GM18505 (cell line): ENCODE measurements around the gene CTSE.
"Not testable (repeated sequence)": the region's sequence is repeated elsewhere in the genome, so short reads cannot be mapped to it uniquely, and the experiment has no call there.

ENCODE experiments used
- ATAC-seq: cut with Tn5 transposase; IDR thresholded peaks from one replicate; pipeline ENCODE4 v1.9.1; 2021; ENCODE audit not compliant: unreplicated experiment
- POLR2A ChIP-seq: IDR thresholded peaks from 4 replicates; pipeline ENCODE4 v1.6.1; 2011; ENCODE audit warnings: borderline replicate concordance; ENCODE audit not compliant: insufficient read depth, insufficient read length; ENCODE audit errors: extremely low read depth

The CTSE gene

DNA sequence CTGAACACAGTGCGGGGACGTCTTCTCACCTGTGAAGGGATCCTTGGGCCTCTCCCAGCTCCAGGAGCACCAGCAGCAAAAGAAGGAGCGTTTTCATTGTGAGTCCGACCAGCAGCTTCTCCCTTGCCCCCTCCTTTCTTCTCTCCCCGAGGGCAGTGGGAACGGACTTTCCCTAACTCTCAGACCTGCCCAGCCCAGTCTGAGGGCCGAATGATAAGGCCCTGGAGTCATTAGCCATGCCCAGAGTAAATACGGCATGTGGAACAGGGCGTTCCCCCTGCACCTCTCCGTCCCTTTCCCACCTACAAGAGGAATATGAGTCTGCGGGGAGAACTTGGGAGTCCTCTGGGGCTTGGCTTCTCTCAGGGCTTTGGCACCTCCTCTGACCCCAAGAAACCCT lies at the start of gene CTSE:
CTSE (minus strand) TSS at position 201 of the 400 bp plus-strand sequence; CDS start at position 97, 104 bp downstream.
- no peak for ATAC-seq
- TF ChIP-seq POLR2A = no peak

DNA sequence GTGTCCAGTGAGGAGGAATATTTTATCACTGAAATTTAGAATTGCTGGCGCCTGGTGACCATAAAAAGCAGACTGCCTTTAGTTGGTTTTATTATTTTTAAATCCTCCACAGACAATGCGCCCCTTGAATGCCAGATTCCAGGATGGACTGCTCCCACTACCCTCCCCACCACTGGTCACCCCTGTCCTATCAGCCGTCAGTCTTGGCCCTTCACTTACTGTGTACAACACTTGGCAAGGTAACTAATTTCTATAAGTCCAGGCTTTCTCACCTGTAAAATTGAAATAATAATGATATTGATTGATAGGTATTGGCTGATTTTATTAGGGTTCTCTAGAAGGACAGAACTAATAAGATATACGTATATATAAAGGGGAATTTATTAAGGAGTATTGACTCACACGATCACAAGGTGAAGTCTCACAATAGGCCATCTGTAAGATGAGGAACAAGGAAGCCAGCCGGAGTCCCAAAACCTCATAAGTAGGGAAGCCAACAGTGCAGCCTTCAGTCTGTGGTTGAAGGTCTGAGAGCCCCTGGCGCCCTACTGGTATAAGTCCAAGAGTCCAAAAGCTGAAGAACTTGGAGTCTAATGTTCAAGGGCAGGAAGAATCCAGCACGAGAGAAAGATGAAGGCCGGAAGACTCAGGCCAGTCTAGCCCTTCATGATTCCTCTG lies 47.1 kb upstream of the CTSE start:
- TF ChIP-seq POLR2A = no peak
- no peak for ATAC-seq

GRCh38 chr1:206068314-206068713 lies 44.6 kb upstream of the CTSE start:
- no peak for TF ChIP-seq POLR2A
- ATAC-seq = no peak

DNA sequence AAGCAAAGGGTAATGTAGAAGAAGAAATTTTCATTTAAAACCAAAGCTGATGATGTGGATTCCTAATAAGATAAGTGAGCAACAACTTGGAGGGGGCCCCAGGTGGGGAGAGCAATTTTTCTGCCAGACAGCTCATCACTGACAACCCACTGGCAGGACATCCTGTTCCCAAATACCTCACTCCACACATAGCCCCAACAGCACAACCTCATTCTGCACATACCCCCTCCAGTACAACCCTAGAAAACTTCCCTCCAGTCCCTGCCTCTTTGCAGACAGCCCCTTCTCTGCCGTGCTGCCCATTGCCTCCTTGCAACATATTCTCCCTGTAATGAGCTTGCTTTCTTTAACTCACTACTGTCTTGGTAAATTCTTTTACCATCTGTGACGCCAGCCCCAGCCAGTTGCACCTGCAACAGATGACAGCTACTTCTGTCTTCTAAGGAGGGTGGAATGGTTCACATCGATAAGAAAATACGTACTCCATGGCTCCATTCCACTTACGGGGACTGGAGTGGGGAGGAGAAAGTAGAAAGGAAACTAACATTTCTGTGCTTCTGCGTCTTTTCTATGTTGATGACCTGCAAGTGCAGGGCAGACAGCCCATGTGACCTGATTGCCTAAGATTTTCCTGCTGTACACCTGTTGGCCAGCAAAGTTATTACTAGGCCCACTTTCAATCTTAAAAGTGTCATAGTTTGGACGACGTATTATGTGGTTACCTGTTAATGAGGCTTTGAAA lies 44.0 kb upstream of the CTSE start:
- ATAC-seq = no peak
- TF ChIP-seq POLR2A = no peak

DNA sequence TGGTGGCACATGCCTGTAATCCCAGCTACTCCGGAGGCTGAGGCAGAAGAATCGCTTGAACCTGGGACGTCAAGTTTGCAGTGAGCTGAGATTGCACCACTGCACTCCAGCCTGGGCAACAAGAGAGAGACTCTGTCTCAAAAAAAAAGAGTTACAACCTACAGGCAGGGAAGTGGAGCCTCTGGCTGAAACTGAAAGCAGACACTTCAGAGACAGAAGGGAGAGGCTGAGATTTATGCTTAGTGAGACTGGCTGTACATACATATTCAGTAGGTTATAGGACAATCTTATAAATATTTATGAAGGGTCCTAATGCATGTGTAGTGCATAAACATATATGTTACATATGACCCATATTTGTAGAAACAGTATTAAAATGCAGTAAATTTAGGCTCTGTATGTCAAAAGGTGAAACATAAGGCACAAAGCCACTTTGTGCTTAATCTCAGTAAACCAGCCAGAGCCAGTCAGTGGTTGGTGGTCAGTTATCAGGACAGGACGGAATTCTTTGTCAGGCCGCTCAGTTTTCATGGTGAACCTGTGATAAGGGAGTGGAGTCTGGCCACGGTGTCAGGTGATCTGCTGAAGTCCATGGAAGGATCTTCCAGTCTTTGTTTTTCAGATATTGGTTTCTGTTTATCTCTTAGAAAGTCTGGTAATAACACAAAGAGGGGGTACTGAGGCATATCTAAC lies 42.9 kb upstream of the CTSE start:
- peak; percentile 78 for ATAC-seq
- no peak for TF ChIP-seq POLR2A

DNA sequence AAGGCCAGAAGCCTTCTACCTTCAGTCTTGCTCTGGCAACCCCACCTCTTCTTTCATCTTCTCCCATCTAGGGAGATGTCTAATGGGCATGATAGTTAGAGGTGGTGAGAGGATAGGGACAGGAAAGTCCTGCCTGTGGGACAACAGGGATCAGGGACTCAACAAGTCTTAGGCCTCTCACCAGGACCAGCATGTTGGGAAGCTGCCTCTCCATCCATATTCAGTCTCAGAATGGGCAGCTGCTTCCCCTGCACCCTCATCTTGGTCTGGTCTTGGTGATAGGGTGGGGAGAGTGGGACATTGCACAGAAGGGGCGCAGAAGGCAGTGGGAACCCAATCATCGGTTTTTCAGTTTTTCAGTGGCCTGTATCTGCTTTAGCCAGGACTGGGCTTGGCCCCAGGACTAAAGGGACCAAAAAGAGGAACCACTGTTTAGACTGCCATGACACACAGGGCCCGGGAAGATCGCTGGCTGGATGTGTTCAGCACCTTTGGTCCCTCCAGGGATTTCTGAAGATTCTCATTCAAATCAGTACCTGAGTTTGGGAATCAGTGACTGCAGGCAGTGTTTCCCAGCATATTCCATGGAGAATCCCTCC lies 42.0 kb upstream of the CTSE start:
- ATAC-seq = no peak
- no peak for TF ChIP-seq POLR2A

- not testable (repeated sequence) for ATAC-seq
These were observed 40.8 kb upstream of the CTSE start for GRCh38 chr1:206064501-206064900.

- ATAC-seq = not testable (repeated sequence)
These were observed 40.3 kb upstream of the CTSE start for GRCh38 chr1:206064001-206064400.

DNA sequence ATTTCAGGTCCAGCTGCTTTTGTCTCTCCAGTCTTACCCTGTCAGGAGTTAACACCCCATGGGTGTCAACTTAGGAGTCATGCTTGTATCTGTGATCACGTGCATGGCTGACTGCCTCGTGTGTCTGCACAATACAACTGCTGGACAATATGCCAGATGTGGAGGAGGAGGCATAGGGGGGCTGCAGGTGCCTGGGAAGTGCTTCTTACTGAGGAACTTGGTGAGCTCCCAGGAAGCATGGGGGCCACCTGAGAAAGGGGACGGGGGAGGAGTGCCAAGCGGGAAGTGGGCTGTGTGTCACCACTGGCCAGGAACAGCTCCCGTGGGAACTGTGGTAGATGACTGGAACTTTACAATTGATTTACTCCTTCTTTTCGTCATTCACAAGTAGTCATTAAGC lies 38.8 kb upstream of the CTSE start:
- ATAC-seq = no peak
- peak; percentile 23 for TF ChIP-seq POLR2A

- no peak for TF ChIP-seq POLR2A
- ATAC-seq = no peak
These were observed 37.1 kb upstream of the CTSE start for GRCh38 chr1:206060844-206061243.

DNA sequence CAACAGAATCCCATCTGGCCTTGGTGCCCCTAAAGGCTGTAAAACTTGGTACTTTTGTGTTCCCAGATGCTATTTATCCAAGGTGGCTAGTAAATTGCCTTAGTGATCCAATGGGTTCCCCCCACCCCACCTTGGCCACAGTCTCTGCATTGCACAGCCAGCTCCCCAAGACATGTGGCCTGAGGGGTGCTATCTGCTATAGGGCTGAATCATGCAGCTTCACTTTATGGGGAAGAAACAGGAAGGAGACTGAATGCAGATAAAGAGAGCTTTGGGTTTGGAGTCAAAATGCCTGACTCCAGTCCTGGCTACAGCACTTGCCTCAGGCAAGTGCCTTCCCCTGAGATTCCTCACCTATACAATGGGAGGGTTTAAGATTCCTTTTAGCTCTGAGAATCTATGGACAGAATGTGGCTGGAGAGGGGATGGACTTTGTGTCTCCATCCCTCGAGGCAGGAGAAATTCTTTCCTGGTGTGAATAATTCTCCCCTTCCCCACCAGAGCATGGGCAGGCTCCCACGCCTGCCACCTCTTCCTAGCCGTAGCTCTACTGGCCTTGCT lies 35.7 kb upstream of the CTSE start:
- TF ChIP-seq POLR2A = no peak
- no peak for ATAC-seq

GRCh38 chr1:206058927-206059292 lies 35.2 kb upstream of the CTSE start:
- TF ChIP-seq POLR2A = no peak

GRCh38 chr1:206058289-206058926 lies 34.7 kb upstream of the CTSE start:
- ATAC-seq = not testable (repeated sequence)

More at GRCh38 chr1:206058927-206059292, 35.2 kb upstream of the CTSE start:
- ATAC-seq = no peak

- ATAC-seq = not testable (repeated sequence)
These were observed 32.1 kb upstream of the CTSE start for GRCh38 chr1:206055639-206056323.

DNA sequence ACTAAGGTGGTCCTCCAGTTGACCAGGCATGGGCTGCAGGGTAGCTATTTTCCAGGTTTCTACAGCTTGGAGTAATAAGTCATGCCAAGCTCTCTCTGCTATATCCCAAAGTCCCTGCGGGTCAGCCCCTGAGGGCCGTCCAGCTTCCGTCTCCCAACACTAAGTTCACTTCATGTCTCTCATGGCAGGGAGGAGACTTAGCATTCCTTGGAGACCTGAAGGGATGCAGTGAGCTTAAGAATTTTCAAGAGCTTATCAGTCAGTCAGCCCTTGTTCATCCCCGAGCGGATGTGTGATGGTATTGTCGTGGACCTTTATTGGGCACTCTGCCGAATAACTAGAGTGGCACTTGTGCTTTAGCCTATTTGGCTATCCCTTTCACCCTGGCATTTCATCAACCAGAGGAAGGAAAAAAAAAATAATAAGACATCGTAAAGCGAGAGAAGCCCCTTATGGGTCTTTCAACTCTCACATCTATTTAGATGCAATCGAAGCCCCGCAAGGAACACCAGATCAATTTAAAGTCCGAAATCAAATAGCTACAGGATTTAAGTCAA lies 31.5 kb upstream of the CTSE start:
- ATAC-seq = not testable (repeated sequence)

DNA sequence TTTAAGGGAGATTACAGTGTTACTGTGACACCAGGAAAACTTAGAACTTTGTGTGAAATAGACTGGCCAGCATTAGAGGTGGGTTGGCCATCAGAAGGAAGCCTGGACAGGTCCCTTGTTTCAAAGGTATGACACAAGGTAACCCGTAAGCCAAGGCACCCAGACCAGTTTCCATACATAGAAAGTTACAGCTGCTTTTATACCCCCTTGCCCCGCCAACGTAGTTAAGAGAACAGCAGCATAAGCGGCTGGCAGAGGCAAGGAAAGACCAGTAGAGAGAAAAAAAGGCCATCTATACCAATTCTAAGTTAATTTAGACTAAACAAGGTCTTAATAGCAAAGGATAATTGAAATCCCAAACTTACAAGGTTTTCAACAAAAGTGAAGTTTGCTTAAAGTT lies 29.9 kb upstream of the CTSE start:
- not testable (repeated sequence) for ATAC-seq

- not testable (repeated sequence) for ATAC-seq
These were observed 29.4 kb upstream of the CTSE start, which contains the start of gene RHEX for GRCh38 chr1:206052919-206053610. TSS of gene RHEX (plus strand) at chr1:206053173. CDS start at chr1:206097829, 44,656 bp downstream.
